IMR-90 (cell line): ENCODE data around the gene CSRP1. TPM values are rescaled to one million over a fixed set of nuclear protein-coding genes. Genes with fewer than 3 reads are reported as not detected.

Experiments used
- ATAC-seq: fragments of 200-7000 bp; cut with Tn5 transposase; 2 replicates; pipeline ENCODE4 v1.9.1; 2020; ENCODE audit warnings: low read depth, mild to moderate bottlenecking, moderate library complexity
- BruUV-seq: library from RNA; stranded (reverse); fragments of 400-500 nt; replicated peaks from 2 replicates; lab custom pipeline; 2021; lab: Mats Ljungman, UMichigan
- CTCF ChIA-PET: fragments of 300-600 bp; formaldehyde crosslinking; extraction: SDS; loops from one replicate; lab custom pipeline; 2021; ENCODE audit warnings: antibody characterized with exemption; lab: Yijun Ruan, JAX
- POLR2A ChIA-PET: fragments of 300-600 bp; sonication (Branson Sonifier 250); formaldehyde crosslinking; loops from one replicate; lab custom pipeline; 2022; ENCODE audit warnings: antibody characterized with exemption; ENCODE audit not compliant: unreplicated experiment; lab: Charles Lee
- DNase-seq: peaks from one replicate; pipeline ENCODE4 v3.0.0; 2013
- H2AFZ ChIP-seq: replicated peaks from 2 replicates; pipeline ENCODE3; 2013; ENCODE audit warnings: low read length, mild to moderate bottlenecking; ENCODE audit not compliant: poor library complexity
- H2AK5ac ChIP-seq: 2 replicates; pipeline ENCODE4 v1.6.1; 2013; ENCODE audit warnings: low read depth, low read length, inconsistent platforms
- H2AK9ac ChIP-seq: replicated peaks from 2 replicates; pipeline ENCODE3; 2013; ENCODE audit warnings: mild to moderate bottlenecking, low read depth, low read length, moderate library complexity; ENCODE audit not compliant: poor library complexity
- H2BK120ac ChIP-seq: 2 replicates; pipeline ENCODE4 v1.6.1; 2013; ENCODE audit warnings: low read depth, low read length, inconsistent platforms
- H2BK15ac ChIP-seq: 3 replicates; pipeline ENCODE4 v1.6.1; 2013; ENCODE audit warnings: low read depth, low read length, inconsistent platforms
- H2BK20ac ChIP-seq: 2 replicates; pipeline ENCODE4 v1.6.1; 2013; ENCODE audit warnings: low read depth, mild to moderate bottlenecking, inconsistent platforms, low read length, moderate library complexity
- H2BK5ac ChIP-seq: 2 replicates; pipeline ENCODE4 v1.6.1; 2013; ENCODE audit warnings: mild to moderate bottlenecking, low read depth, low read length, inconsistent platforms; ENCODE audit not compliant: poor library complexity, severe bottlenecking
- H3K14ac ChIP-seq: replicated peaks from 2 replicates; pipeline ENCODE4 v1.6.1; 2013; ENCODE audit warnings: low read depth, low read length, inconsistent platforms
- H3K18ac ChIP-seq: 2 replicates; pipeline ENCODE4 v1.6.1; 2013; ENCODE audit warnings: low read depth, low read length, control low read depth
- H3K23ac ChIP-seq: 2 replicates; pipeline ENCODE4 v1.6.1; 2013; ENCODE audit warnings: low read depth, low read length, inconsistent platforms
- H3K27ac ChIP-seq: 2 replicates; pipeline ENCODE4 v1.5.1; 2013; ENCODE audit warnings: mild to moderate bottlenecking, control low read depth, low read length; ENCODE audit not compliant: insufficient read depth
- H3K27me3 ChIP-seq: 2 replicates; pipeline ENCODE4 v1.6.1; 2013; ENCODE audit warnings: low read length; ENCODE audit not compliant: control insufficient read depth, insufficient read depth
- H3K36me3 ChIP-seq: 2 replicates; pipeline ENCODE4 v1.6.1; 2013; ENCODE audit warnings: low read length, mixed read lengths; ENCODE audit not compliant: control insufficient read depth, insufficient read depth
- H3K4ac ChIP-seq: 2 replicates; pipeline ENCODE4 v1.6.1; 2013; ENCODE audit warnings: low read depth, low read length, inconsistent platforms
- H3K4me1 ChIP-seq: 2 replicates; pipeline ENCODE4 v1.6.1; 2013; ENCODE audit warnings: low read length, mixed read lengths; ENCODE audit not compliant: control insufficient read depth, insufficient read depth
- H3K4me2 ChIP-seq: 2 replicates; pipeline ENCODE4 v1.6.1; 2013; ENCODE audit warnings: low read depth, mild to moderate bottlenecking, control low read depth, low read length, moderate library complexity
- H3K4me3 ChIP-seq: 2 replicates; pipeline ENCODE4 v1.5.1; 2013; ENCODE audit warnings: low read depth, mild to moderate bottlenecking, control low read depth, low read length, moderate library complexity; ENCODE audit not compliant: insufficient read depth
- H3K56ac ChIP-seq: 2 replicates; pipeline ENCODE4 v1.6.1; 2013; ENCODE audit warnings: low read length, inconsistent platforms; ENCODE audit not compliant: insufficient read depth; ENCODE audit errors: extremely low read depth
- H3K79me1 ChIP-seq, 2 experiments: 2 replicates each; pipeline ENCODE4 v1.6.1; 2013; ENCODE audit warnings: low read length in 2 of 2, inconsistent platforms in 1 of 2, low read depth in 1 of 2
- H3K9ac ChIP-seq: 2 replicates; pipeline ENCODE4 v1.6.1; 2013; ENCODE audit warnings: low read depth, low read length, control low read depth
- H3K9me1 ChIP-seq: 2 replicates; pipeline ENCODE4 v1.6.1; 2013; ENCODE audit warnings: low read length, inconsistent platforms; ENCODE audit not compliant: insufficient read depth
- H3K9me3 ChIP-seq: 2 replicates; pipeline ENCODE4 v1.6.1; 2013; ENCODE audit warnings: low read length; ENCODE audit not compliant: control insufficient read depth, insufficient read depth
- H4K20me1 ChIP-seq: 2 replicates; pipeline ENCODE4 v1.6.1; 2013; ENCODE audit warnings: low read length, inconsistent platforms; ENCODE audit not compliant: insufficient read depth
- H4K5ac ChIP-seq: 2 replicates; pipeline ENCODE4 v1.6.1; 2013; ENCODE audit warnings: mild to moderate bottlenecking, low read depth, low read length, control low read depth
- H4K8ac ChIP-seq, 2 experiments: 2 replicates each; pipeline ENCODE4 v1.6.1; 2013; ENCODE audit warnings: low read depth in 2 of 2, low read length in 2 of 2, control low read depth in 1 of 2, inconsistent platforms in 1 of 2
- H4K91ac ChIP-seq: 2 replicates; pipeline ENCODE4 v1.6.1; 2013; ENCODE audit warnings: low read depth, low read length, inconsistent platforms; ENCODE audit not compliant: insufficient read depth
- BHLHE40 ChIP-seq: fragments of 150-350 bp; IDR thresholded peaks from 2 replicates; pipeline ENCODE4 v1.6.1; 2016; ENCODE audit warnings: mild to moderate bottlenecking, low read depth, low read length
- CEBPB ChIP-seq: IDR thresholded peaks from 2 replicates; pipeline ENCODE4 v1.6.1; 2012; ENCODE audit warnings: low read depth, low read length, improper control_type of control experiment
- CHD1 ChIP-seq: IDR thresholded peaks from 2 replicates; pipeline ENCODE4 v1.6.1; 2012; ENCODE audit warnings: low read depth, low read length, improper control_type of control experiment
- FOS ChIP-seq: fragments of 150-350 bp; IDR thresholded peaks from 2 replicates; pipeline ENCODE4 v1.6.1; 2016; ENCODE audit warnings: low read depth, low read length
- MAFK ChIP-seq: IDR thresholded peaks from 2 replicates; pipeline ENCODE4 v1.6.1; 2012; ENCODE audit warnings: low read depth, low read length, improper control_type of control experiment
- MAZ ChIP-seq: IDR thresholded peaks from 2 replicates; pipeline ENCODE4 v1.6.1; 2012; ENCODE audit warnings: low read depth, mild to moderate bottlenecking, low read length, improper control_type of control experiment, moderate library complexity, borderline replicate concordance
- MXI1 ChIP-seq: IDR thresholded peaks from 2 replicates; pipeline ENCODE4 v1.6.1; 2012; ENCODE audit warnings: low read depth, mild to moderate bottlenecking, low read length, moderate library complexity, borderline replicate concordance
- NFE2L2 ChIP-seq: fragments of 150-350 bp; IDR thresholded peaks from 2 replicates; pipeline ENCODE4 v1.6.1; 2016; ENCODE audit warnings: low read depth, mild to moderate bottlenecking, low read length
- RCOR1 ChIP-seq: IDR thresholded peaks from 2 replicates; pipeline ENCODE4 v1.6.1; 2012; ENCODE audit warnings: mild to moderate bottlenecking, low read length, improper control_type of control experiment; ENCODE audit not compliant: insufficient replicate concordance
- SMC3 ChIP-seq: fragments of 150-350 bp; IDR thresholded peaks from 2 replicates; pipeline ENCODE4 v1.6.1; 2016; ENCODE audit warnings: low read depth, mild to moderate bottlenecking, antibody characterized with exemption, low read length, moderate library complexity
- WGBS, 2 experiments: methylation state at CpG; one replicate each; pipeline versions ENCODE4 v1.1.5 to v1.1.7; 2013; ENCODE audit warnings: missing lambda C conversion rate in 2 of 2; ENCODE audit not compliant: insufficient read length in 1 of 2; ENCODE audit errors: extremely low coverage in 2 of 2; 5-methylcytosine and 5-hydroxymethylcytosine counted together
- dilution Hi-C: fragments of 300-500 bp; cut with HindIII; formaldehyde crosslinking; loops from one replicate; pipeline ENCODE4 v1.14.3; 2018; ENCODE audit warnings: low sequenced_read_pairs; ENCODE audit not compliant: unreplicated experiment
- in situ Hi-C: fragments of 300-500 bp; cut with MboI; formaldehyde crosslinking; loops from 3 replicates; pipeline ENCODE4 v1.14.3; 2019; ENCODE audit warnings: low sequenced_read_pairs, inconsistent platforms, mixed read lengths
- intact Hi-C: fragments of 100-400 bp; cut with micrococcal nuclease; formaldehyde crosslinking; loops from 2 replicates; pipeline ENCODE4 v1.10.0; 2022
- polyA plus RNA-seq, 3 experiments: library from polyadenylated mRNA; depleted of rRNA; stranded (reverse); fragments of >200 nt; gene quantifications; 2 replicates each; pipeline ENCODE4 v1.2.3, GENCODE V29; 2012; ENCODE audit warnings: low replicate concordance in 1 of 3
- total RNA-seq: library from RNA; depleted of rRNA; stranded (reverse); fragments of >200 nt; gene quantifications from 2 replicates; pipeline ENCODE4 v1.2.3, GENCODE V29; 2012
- TF ChIP-seq, protein P1 (sequence below): conservative IDR thresholded peaks from 2 replicates; pipeline ENCODE4 v1.5.1; 2012; ENCODE audit warnings: mild to moderate bottlenecking, low read depth, low read length, improper control_type of control experiment

CSRP1 gene
- total and polyA plus RNA-seq, 2 of the 4 experiments (the other 2 are of a cell fraction), result 1,037 to 1,498 TPM

DNA sequence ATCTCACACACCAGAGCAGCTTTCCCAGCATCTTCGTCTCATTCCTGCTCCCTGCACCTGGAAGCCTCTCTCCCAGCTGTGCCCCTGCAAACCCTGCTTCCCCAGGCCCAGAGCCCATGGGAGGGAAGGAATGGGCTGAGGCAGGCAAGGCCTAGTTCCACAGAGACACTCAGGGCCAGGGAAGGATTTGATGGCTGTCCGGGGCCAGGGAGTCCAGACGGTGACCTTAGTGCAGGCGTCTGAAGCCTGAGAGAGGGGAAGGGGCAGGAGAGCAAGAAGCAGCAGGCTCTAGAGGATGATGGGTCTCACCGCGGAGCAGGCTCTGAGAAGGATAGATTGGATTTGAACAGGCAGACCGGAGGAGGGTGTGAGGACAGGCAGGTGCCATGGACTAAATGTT is 63.2 kb downstream of the CSRP1 start:
- ATAC-seq (no peak), DNase-seq (no peak)
- H3K18ac ChIP-seq, result no peak overlapping the region
- no peak overlapping the region for H2AK9ac ChIP-seq
- H3K27ac ChIP-seq, result no peak overlapping the region
- ChIA-PET CTCF (no interaction called here), POLR2A (no interaction called here)
- H3K9me1 ChIP-seq, result no peaks in the 10 kb centered on the region
- no peak overlapping the region for H3K4me2 ChIP-seq
- no peaks in the 10 kb centered on the region; the same call in 1 of the 2 replicates for H3K9me3 ChIP-seq
- no peak overlapping the region for H4K91ac ChIP-seq
- H3K4me3 ChIP-seq, result no peak overlapping the region
- no peak overlapping the region; the same call in 1 of the 2 replicates for H3K4ac ChIP-seq
- H3K14ac ChIP-seq, result no peak overlapping the region
- dilution Hi-C loops, result no loop called here
- no peak overlapping the region for H2BK120ac ChIP-seq
- H3K23ac ChIP-seq, result no peak overlapping the region
- H4K20me1 ChIP-seq, result no peaks in the 10 kb centered on the region
- 91% methylated on average over 4 of the region's 7 CpGs; no CpG with 5 or more reads in 1 of the 2 experiments for WGBS, 2 experiments
- no peak overlapping the region for H2BK20ac ChIP-seq
- peaks cover 6% of the 10 kb centered on the region for H3K4me1 ChIP-seq
- in situ Hi-C loops, result loop anchor here (10.0 kb wide), 1 partner anchor 71 kb away; no protein-coding TSS in a partner anchor
- no peak overlapping the region for H3K9ac ChIP-seq
- no peak for TF ChIP-seq MAFK
- TF ChIP-seq, protein P1, sequence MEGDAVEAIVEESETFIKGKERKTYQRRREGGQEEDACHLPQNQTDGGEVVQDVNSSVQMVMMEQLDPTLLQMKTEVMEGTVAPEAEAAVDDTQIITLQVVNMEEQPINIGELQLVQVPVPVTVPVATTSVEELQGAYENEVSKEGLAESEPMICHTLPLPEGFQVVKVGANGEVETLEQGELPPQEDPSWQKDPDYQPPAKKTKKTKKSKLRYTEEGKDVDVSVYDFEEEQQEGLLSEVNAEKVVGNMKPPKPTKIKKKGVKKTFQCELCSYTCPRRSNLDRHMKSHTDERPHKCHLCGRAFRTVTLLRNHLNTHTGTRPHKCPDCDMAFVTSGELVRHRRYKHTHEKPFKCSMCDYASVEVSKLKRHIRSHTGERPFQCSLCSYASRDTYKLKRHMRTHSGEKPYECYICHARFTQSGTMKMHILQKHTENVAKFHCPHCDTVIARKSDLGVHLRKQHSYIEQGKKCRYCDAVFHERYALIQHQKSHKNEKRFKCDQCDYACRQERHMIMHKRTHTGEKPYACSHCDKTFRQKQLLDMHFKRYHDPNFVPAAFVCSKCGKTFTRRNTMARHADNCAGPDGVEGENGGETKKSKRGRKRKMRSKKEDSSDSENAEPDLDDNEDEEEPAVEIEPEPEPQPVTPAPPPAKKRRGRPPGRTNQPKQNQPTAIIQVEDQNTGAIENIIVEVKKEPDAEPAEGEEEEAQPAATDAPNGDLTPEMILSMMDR, result no peak
- TF ChIP-seq RCOR1, result no peak
- TF ChIP-seq NFE2L2, result no peak
- TF ChIP-seq CHD1, result no peak
- TF ChIP-seq BHLHE40, result no peak
- no peak for TF ChIP-seq FOS
- TF ChIP-seq MXI1, result no peak
- TF ChIP-seq SMC3, result no peak
- no peak for TF ChIP-seq MAZ
- no peak for TF ChIP-seq CEBPB
- no peaks in the 10 kb centered on the region for H3K27me3 ChIP-seq
- no peak overlapping the region for H4K8ac ChIP-seq
- no peak overlapping the region for H3K56ac ChIP-seq
- BruUV-seq, result no TSS peak
- intact Hi-C loops, result no loop called here
- no peaks in the 10 kb centered on the region for H3K79me1 ChIP-seq
- no peak overlapping the region for H2BK5ac ChIP-seq
- H2AK5ac ChIP-seq, result 0 out of 2 replicates have a peak overlapping the region, but pooled peaks have one; percentile 37
- H3K36me3 ChIP-seq, result no peaks in the 10 kb centered on the region
- no peak overlapping the region for H4K5ac ChIP-seq
- H2AFZ ChIP-seq, result no peak overlapping the region
- no peak overlapping the region for H2BK15ac ChIP-seq
